ENCODE measurements around the gene SCUBE1.

DNA sequence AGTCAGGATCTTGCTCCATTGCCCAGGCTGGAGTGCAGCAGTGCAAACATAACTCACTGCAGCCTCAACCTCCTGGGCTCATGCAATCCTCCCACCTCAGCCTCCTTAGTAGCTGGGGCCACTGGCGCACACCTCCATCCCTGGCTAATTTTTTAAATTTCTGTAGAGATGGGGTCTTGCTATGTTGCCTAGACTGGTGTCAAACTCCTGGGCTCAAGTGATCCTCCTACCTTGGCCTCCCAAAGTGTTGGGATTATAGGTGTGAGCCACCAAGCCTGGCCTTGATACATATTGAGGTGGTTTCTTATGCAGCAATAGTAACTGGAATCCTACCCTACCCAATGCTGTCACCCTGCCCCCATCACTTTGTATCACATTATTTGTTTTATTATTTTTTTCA, 32.4 kb downstream of the SCUBE1 start:
- TF ChIP-seq, protein P1, sequence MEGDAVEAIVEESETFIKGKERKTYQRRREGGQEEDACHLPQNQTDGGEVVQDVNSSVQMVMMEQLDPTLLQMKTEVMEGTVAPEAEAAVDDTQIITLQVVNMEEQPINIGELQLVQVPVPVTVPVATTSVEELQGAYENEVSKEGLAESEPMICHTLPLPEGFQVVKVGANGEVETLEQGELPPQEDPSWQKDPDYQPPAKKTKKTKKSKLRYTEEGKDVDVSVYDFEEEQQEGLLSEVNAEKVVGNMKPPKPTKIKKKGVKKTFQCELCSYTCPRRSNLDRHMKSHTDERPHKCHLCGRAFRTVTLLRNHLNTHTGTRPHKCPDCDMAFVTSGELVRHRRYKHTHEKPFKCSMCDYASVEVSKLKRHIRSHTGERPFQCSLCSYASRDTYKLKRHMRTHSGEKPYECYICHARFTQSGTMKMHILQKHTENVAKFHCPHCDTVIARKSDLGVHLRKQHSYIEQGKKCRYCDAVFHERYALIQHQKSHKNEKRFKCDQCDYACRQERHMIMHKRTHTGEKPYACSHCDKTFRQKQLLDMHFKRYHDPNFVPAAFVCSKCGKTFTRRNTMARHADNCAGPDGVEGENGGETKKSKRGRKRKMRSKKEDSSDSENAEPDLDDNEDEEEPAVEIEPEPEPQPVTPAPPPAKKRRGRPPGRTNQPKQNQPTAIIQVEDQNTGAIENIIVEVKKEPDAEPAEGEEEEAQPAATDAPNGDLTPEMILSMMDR (IDR thresholded peaks at IDR 0.05): no peak
- no peak for TF ChIP-seq POLR2A (IDR thresholded peaks at IDR 0.05)
